SK-N-SH (cell line): ENCODE data around the gene DCST1. TPM values are rescaled to one million over a fixed set of nuclear protein-coding genes. Genes with fewer than 3 reads are reported as not detected.
"Not testable (repeated sequence)": the region's sequence is repeated elsewhere in the genome, so short reads cannot be mapped to it uniquely, and the experiment has no call there.

Experiments used
- CTCF ChIA-PET: fragments of 300-600, 350-600 bp; formaldehyde crosslinking; extraction: SDS; loops from one replicate; lab custom pipeline; 2021; lab: Yijun Ruan, JAX
- POLR2A ChIA-PET: fragments of 350-600 bp; sonication (Branson Sonifier 250); formaldehyde crosslinking; extraction: SDS; loops from one replicate; lab custom pipeline; 2020; ENCODE audit warnings: antibody characterized with exemption, inconsistent platforms; lab: Yijun Ruan, JAX
- DNase-seq: peaks from one replicate; pipeline ENCODE4 v3.0.0; 2012
- H2AFZ ChIP-seq: fragments of 200-600 bp; sonication (generic); 2 replicates; pipeline ENCODE4 v1.8.1; 2016; ENCODE audit warnings: antibody characterized with exemption, mild to moderate bottlenecking, low read depth
- H3F3A ChIP-seq: fragments of 200-600 bp; sonication (generic); replicated peaks from 2 replicates; pipeline ENCODE3; 2016; ENCODE audit warnings: antibody characterized with exemption, mild to moderate bottlenecking; ENCODE audit not compliant: insufficient read depth
- H3K27ac ChIP-seq, 2 experiments: fragments of 200-500 bp in 1 of 2; fragments of 200-600 bp in 1 of 2; sonication (Bioruptor generic) in 1 of 2; sonication (generic), shearing (Covaris generic) in 1 of 2; 2 replicates each; pipeline versions ENCODE4 v1.5.1 to v1.6.1; 2014 to 2016; ENCODE audit warnings: low read depth in 2 of 2, inconsistent platforms in 1 of 2, low read length in 1 of 2, mild to moderate bottlenecking in 1 of 2, mixed read lengths in 1 of 2
- H3K27me3 ChIP-seq: fragments of 200-600 bp; sonication (generic), shearing (Covaris generic); 2 replicates; pipeline ENCODE4 v1.6.1; 2016; ENCODE audit warnings: mixed run types; ENCODE audit not compliant: insufficient read depth
- H3K36me3 ChIP-seq, 2 experiments: fragments of 200-500 bp in 1 of 2; fragments of 200-600 bp in 1 of 2; sonication (Bioruptor generic) in 1 of 2; sonication (generic) in 1 of 2; replicated peaks in 1 of 2; 2 replicates each; pipeline versions ENCODE3 to v1.5.1; 2014 to 2016; ENCODE audit warnings: low read length in 1 of 2, mild to moderate bottlenecking in 1 of 2; ENCODE audit not compliant: insufficient read depth in 2 of 2, control insufficient read depth in 1 of 2
- H3K4me1 ChIP-seq, 2 experiments: fragments of 200-500 bp in 1 of 2; fragments of 200-600 bp in 1 of 2; sonication (Bioruptor generic) in 1 of 2; sonication (generic), shearing (Covaris generic) in 1 of 2; 2 replicates each; pipeline versions ENCODE4 v1.5.1 to v1.6.1; 2014 to 2016; ENCODE audit warnings: low read depth in 1 of 2, low read length in 1 of 2, mixed run types in 1 of 2; ENCODE audit not compliant: insufficient read depth in 2 of 2, control insufficient read depth in 1 of 2
- H3K4me2 ChIP-seq: fragments of 200-600 bp; sonication (generic), shearing (Covaris generic); 2 replicates; pipeline ENCODE4 v1.6.1; 2017; ENCODE audit warnings: mixed run types
- H3K4me3 ChIP-seq, 2 experiments: fragments of 200-500 bp in 1 of 2; fragments of 200-600 bp in 1 of 2; sonication (Bioruptor generic) in 1 of 2; sonication (generic), shearing (Covaris generic) in 1 of 2; 2 replicates each; pipeline versions ENCODE4 v1.5.1 to v1.8.1; 2014 to 2016; ENCODE audit warnings: low read depth in 2 of 2, inconsistent platforms in 1 of 2, low read length in 1 of 2, mild to moderate bottlenecking in 1 of 2, mixed read lengths in 1 of 2, moderate library complexity in 1 of 2
- H3K79me2 ChIP-seq: fragments of 200-600 bp; sonication (generic); 2 replicates; pipeline ENCODE4 v1.8.1; 2017; ENCODE audit warnings: mild to moderate bottlenecking; ENCODE audit not compliant: insufficient read depth
- H3K9ac ChIP-seq: fragments of 200-600 bp; sonication (generic); 2 replicates; pipeline ENCODE4 v1.6.1; 2017; ENCODE audit warnings: mixed run types
- H3K9me2 ChIP-seq: fragments of 200-600 bp; sonication (generic); 2 replicates; pipeline ENCODE4 v1.6.1; 2017; ENCODE audit warnings: mixed run types
- H3K9me3 ChIP-seq: fragments of 200-600 bp; sonication (generic); 2 replicates; pipeline ENCODE4 v1.6.1; 2017; ENCODE audit warnings: mixed run types, mild to moderate bottlenecking, moderate library complexity
- H4K20me1 ChIP-seq: fragments of 200-600 bp; sonication (generic); 2 replicates; pipeline ENCODE4 v1.6.1; 2017; ENCODE audit warnings: mild to moderate bottlenecking, mixed run types; ENCODE audit not compliant: insufficient read depth
- EP300 ChIP-seq, 2 experiments: IDR thresholded peaks; 2 replicates each; pipeline versions ENCODE4 v1.4.0 to v1.6.1; 2012; ENCODE audit warnings: borderline replicate concordance in 1 of 2, low read depth in 1 of 2, low read length in 1 of 2
- EZH2phosphoT487 ChIP-seq: fragments of 200-600 bp; sonication (generic); IDR thresholded peaks from 2 replicates; pipeline ENCODE4 v1.6.1; 2017; ENCODE audit warnings: low read depth, mixed run types, mild to moderate bottlenecking, antibody characterized with exemption, moderate library complexity, borderline replicate concordance
- FOXM1 ChIP-seq: IDR thresholded peaks from 2 replicates; pipeline ENCODE4 v1.4.0; 2012; ENCODE audit warnings: low read depth, mild to moderate bottlenecking
- JUND ChIP-seq: IDR thresholded peaks from 2 replicates; pipeline ENCODE4 v1.4.0; 2012
- RAD21 ChIP-seq: IDR thresholded peaks from 2 replicates; pipeline ENCODE4 v1.6.1; 2012; ENCODE audit warnings: mild to moderate bottlenecking, low read length
- RCOR1 ChIP-seq: fragments of 150-350 bp; IDR thresholded peaks from 2 replicates; pipeline ENCODE4 v1.6.1; 2017; ENCODE audit warnings: antibody characterized with exemption, low read length
- SMC3 ChIP-seq: IDR thresholded peaks from 2 replicates; pipeline ENCODE4 v1.6.1; 2012; ENCODE audit warnings: low read depth, low read length, improper control_type of control experiment
- WGBS: methylation state at CpG from one replicate; pipeline ENCODE4 v1.1.6; 2017; ENCODE audit warnings: low lambda C conversion rate; 5-methylcytosine and 5-hydroxymethylcytosine counted together
- polyA plus RNA-seq, 3 experiments: library from polyadenylated mRNA; depleted of rRNA; stranded (reverse); fragments of >200 nt; gene quantifications; 2 replicates each; pipeline ENCODE4 v1.2.3, GENCODE V29; 2012
- TF ChIP-seq, protein P1 (sequence below): fragments of 200-600 bp; sonication (generic); IDR thresholded peaks from 2 replicates; pipeline ENCODE4 v1.6.1; 2017; ENCODE audit warnings: antibody characterized with exemption, mild to moderate bottlenecking, moderate library complexity

Gene DCST1
- polyA plus RNA-seq, 1 of the 3 experiments (the other 2 are of a cell fraction): not detected

DNA sequence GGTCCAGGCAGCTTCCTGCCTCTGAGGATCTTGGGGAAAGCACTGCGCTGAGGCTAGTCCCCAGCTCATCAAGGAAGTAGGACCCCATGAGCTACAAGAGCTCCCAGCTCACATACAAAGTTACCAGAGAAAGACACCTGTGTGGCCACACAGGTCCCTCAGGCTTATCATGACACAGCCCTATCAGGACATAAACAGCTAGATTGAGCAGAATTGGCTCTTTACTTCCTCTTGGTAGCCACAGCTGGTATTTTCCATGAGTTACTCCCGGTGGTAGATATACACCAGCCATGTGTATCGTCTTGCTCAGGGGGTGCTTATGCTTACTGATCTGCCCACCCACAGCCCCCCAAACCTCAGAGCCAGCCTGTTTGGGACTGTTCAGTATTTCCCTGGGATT lies 39.0 kb upstream of the DCST1 start:
- peaks cover 9% of the 10 kb centered on the region for H3F3A ChIP-seq
- ChIA-PET CTCF (interaction anchor here (0.5 to 14.0 kb wide), 11 partner anchors 10 to 178 kb away, joined by 3 to 640 read pairs (median 4); partner anchors contain the start of genes ADAM15, CKS1B, FLAD1 and KRTCAP2), POLR2A (interaction anchor here (0.6 to 3.9 kb wide), 9 partner anchors 11 to 156 kb away, joined by 3 to 22 read pairs (median 7); partner anchors contain the start of genes CKS1B, FLAD1, PBXIP1 and SHC1)
- no peak overlapping the region for H2AFZ ChIP-seq
- no peak overlapping the region for H3K4me3 ChIP-seq
- H3K4me1 ChIP-seq: peaks cover 8 to 22% of the 10 kb centered on the region in 2 experiments
- H3K9me2 ChIP-seq: no peaks in the 10 kb centered on the region
- no peaks in the 10 kb centered on the region for H4K20me1 ChIP-seq
- no peaks in the 10 kb centered on the region for H3K9me3 ChIP-seq
- no peak for TF ChIP-seq JUND
- no peak for TF ChIP-seq EZH2phosphoT487
- no peak for TF ChIP-seq RCOR1
- no peak for TF ChIP-seq FOXM1
- TF ChIP-seq, all 33 proteins: peak for 0
- no peak overlapping the region for H3K9ac ChIP-seq
- WGBS: 80% methylated on average over 2 of the region's 3 CpGs
- H3K36me3 ChIP-seq: peaks cover 9 to 10% of the 10 kb centered on the region in 2 experiments
- H3K4me2 ChIP-seq: no peak overlapping the region
- no peak overlapping the region; a peak in 1 of 4 replicates for H3K27ac ChIP-seq
- H3K27me3 ChIP-seq: no peaks in the 10 kb centered on the region
- DNase-seq: no peak
- no peaks in the 10 kb centered on the region for H3K79me2 ChIP-seq

DNA sequence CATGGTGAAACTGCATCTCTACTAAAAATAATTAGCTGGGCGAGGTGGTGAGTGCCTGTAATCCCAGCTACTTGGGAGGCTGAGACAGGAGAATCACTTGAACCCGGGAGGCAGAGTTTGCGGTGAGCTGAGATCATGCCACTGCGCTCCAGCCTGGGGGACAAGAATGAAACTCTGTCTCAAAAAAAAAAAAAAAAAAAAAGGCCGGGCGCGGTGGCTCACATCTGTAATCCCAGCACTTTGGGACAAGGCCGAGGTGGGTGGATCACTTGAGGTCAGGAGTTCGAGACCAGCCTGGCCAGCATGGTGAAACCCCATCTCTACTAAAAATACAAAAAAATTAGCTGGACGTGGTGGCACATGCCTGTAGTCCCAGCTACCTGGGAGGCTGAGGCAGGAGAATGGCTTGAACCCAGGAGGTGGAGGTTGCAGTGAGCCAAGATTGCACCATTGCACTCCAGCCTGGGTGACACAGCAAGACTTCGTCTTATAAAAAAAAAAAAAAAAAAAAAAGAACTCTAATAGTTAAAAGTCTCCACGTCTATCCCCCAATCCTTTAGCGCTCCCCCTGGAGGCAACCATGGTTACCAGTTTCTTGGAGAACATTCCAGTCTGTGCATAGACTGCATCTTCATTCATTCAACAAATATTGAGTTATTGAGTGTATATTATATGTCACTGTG lies 38.2 kb upstream of the DCST1 start:
- H3K27me3 ChIP-seq, H3K9me2 ChIP-seq, H3K4me2 ChIP-seq, DNase-seq, H3K9me3 ChIP-seq, H2AFZ ChIP-seq, H3K79me2 ChIP-seq, H3K9ac ChIP-seq, H4K20me1 ChIP-seq, H3K4me3 ChIP-seq, H3K36me3 ChIP-seq, H3K27ac ChIP-seq: not testable (repeated sequence)
- peaks cover 13 to 27% of the 10 kb centered on the region in 2 experiments for H3K4me1 ChIP-seq
- WGBS: 69% methylated on average over 13 of the region's 13 CpGs
- TF ChIP-seq, protein P1, sequence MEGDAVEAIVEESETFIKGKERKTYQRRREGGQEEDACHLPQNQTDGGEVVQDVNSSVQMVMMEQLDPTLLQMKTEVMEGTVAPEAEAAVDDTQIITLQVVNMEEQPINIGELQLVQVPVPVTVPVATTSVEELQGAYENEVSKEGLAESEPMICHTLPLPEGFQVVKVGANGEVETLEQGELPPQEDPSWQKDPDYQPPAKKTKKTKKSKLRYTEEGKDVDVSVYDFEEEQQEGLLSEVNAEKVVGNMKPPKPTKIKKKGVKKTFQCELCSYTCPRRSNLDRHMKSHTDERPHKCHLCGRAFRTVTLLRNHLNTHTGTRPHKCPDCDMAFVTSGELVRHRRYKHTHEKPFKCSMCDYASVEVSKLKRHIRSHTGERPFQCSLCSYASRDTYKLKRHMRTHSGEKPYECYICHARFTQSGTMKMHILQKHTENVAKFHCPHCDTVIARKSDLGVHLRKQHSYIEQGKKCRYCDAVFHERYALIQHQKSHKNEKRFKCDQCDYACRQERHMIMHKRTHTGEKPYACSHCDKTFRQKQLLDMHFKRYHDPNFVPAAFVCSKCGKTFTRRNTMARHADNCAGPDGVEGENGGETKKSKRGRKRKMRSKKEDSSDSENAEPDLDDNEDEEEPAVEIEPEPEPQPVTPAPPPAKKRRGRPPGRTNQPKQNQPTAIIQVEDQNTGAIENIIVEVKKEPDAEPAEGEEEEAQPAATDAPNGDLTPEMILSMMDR: peak; percentile 67
- TF ChIP-seq SMC3: peak; percentile 23; the same call in 1 of the 2 replicates
- peak in 1 of 2 experiments; percentile 11; a peak in 1 of 4 replicates for TF ChIP-seq EP300 (IDR thresholded peaks at IDR 0.05; ENCODE audit: borderline replicate concordance in 1 of 2, low read depth in 1 of 2, low read length in 1 of 2)
- TF ChIP-seq RAD21: peak; percentile 39; the same call in 1 of the 2 replicates
- ChIA-PET CTCF (interaction anchor here (0.7 to 14.0 kb wide), 15 partner anchors 19 to 326 kb away, joined by 3 to 640 read pairs (median 5); partner anchors contain the start of genes ADAM15, CKS1B, FLAD1 and PBXIP1), POLR2A (interaction anchor here (1.2 to 3.9 kb wide), 4 partner anchors 16 to 34 kb away, joined by 3 to 16 read pairs (median 5); partner anchors contain the start of genes PYGO2 and SHC1)
- peaks cover 14% of the 10 kb centered on the region for H3F3A ChIP-seq
